PFSK-1 (cell line): ENCODE measurements around the gene APOL6.

Source experiments
- POLR2AphosphoS5 ChIP-seq: IDR thresholded peaks from 2 replicates; pipeline ENCODE4 v1.6.1; 2012; ENCODE audit warnings: low read depth, mild to moderate bottlenecking, control low read depth, low read length, moderate library complexity
- SIN3A ChIP-seq: IDR thresholded peaks from 2 replicates; pipeline ENCODE4 v1.6.1; 2012; ENCODE audit warnings: mild to moderate bottlenecking, low read length, moderate library complexity, borderline replicate concordance; ENCODE audit not compliant: insufficient read depth
- TAF1 ChIP-seq: IDR thresholded peaks from 2 replicates; pipeline ENCODE4 v1.6.1; 2012; ENCODE audit warnings: low read length, control low read depth, borderline replicate concordance; ENCODE audit not compliant: insufficient read depth
- TF ChIP-seq, protein P1 (sequence below), 2 experiments: IDR thresholded peaks; 2 replicates each; pipeline versions ENCODE4 v1.6.1 to v1.8.0; 2011 to 2012; ENCODE audit warnings: low read depth in 2 of 2, low read length in 2 of 2, control low read depth in 1 of 2, inconsistent platforms in 1 of 2, mild to moderate bottlenecking in 1 of 2, moderate library complexity in 1 of 2; ENCODE audit not compliant: insufficient read depth in 1 of 2

- TF ChIP-seq POLR2AphosphoS5 (no peak), TAF1 (no peak), SIN3A (no peak)
- TF ChIP-seq, protein P1, sequence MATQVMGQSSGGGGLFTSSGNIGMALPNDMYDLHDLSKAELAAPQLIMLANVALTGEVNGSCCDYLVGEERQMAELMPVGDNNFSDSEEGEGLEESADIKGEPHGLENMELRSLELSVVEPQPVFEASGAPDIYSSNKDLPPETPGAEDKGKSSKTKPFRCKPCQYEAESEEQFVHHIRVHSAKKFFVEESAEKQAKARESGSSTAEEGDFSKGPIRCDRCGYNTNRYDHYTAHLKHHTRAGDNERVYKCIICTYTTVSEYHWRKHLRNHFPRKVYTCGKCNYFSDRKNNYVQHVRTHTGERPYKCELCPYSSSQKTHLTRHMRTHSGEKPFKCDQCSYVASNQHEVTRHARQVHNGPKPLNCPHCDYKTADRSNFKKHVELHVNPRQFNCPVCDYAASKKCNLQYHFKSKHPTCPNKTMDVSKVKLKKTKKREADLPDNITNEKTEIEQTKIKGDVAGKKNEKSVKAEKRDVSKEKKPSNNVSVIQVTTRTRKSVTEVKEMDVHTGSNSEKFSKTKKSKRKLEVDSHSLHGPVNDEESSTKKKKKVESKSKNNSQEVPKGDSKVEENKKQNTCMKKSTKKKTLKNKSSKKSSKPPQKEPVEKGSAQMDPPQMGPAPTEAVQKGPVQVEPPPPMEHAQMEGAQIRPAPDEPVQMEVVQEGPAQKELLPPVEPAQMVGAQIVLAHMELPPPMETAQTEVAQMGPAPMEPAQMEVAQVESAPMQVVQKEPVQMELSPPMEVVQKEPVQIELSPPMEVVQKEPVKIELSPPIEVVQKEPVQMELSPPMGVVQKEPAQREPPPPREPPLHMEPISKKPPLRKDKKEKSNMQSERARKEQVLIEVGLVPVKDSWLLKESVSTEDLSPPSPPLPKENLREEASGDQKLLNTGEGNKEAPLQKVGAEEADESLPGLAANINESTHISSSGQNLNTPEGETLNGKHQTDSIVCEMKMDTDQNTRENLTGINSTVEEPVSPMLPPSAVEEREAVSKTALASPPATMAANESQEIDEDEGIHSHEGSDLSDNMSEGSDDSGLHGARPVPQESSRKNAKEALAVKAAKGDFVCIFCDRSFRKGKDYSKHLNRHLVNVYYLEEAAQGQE (IDR thresholded peaks at IDR 0.05; ENCODE audit: insufficient read depth in 1 of 2, low read depth in 2 of 2, low read length in 2 of 2): no peak
Measured at GRCh38 chr22:35601743-35602615, 46.3 kb upstream of the APOL6 start.
